ENCODE results near the gene ARRB2.

DNA sequence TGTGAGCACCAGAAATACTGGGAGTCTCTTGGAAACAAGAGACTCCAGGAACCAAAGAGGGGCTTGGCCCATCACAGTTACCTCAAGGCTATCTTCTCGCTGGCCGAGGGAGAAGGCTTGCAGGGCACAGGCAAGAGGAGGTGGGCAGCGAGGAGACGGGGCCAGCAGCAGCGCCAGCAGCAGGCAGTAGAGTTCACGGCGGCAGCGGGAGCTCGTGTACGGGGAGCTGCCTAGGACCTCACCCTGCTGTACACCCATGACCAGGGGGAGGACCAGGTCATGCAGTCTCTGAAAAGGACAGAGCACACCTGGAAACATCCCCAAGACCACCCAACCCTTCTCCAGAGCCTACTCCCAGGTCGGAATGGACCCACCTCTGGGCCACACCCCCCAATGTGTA lies 37.3 kb upstream of the ARRB2 start:
- TF ChIP-seq EZH2 (IDR thresholded peaks at IDR 0.05; ENCODE audit: low read depth), result no peak
- TF ChIP-seq, protein P1, sequence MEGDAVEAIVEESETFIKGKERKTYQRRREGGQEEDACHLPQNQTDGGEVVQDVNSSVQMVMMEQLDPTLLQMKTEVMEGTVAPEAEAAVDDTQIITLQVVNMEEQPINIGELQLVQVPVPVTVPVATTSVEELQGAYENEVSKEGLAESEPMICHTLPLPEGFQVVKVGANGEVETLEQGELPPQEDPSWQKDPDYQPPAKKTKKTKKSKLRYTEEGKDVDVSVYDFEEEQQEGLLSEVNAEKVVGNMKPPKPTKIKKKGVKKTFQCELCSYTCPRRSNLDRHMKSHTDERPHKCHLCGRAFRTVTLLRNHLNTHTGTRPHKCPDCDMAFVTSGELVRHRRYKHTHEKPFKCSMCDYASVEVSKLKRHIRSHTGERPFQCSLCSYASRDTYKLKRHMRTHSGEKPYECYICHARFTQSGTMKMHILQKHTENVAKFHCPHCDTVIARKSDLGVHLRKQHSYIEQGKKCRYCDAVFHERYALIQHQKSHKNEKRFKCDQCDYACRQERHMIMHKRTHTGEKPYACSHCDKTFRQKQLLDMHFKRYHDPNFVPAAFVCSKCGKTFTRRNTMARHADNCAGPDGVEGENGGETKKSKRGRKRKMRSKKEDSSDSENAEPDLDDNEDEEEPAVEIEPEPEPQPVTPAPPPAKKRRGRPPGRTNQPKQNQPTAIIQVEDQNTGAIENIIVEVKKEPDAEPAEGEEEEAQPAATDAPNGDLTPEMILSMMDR (conservative IDR thresholded peaks at IDR 0.05), result no peak

Measured in PC-9 (cell line).